Activated T-helper 1 cell treated with anti-CD3 and anti-CD28 coated beads, Interleukin-12 subunit alpha, Interleukin-12 subunit beta, Interleukin-2, Interleukin-4 antibody, amounts not matched to agents 30 ng/mL and 10 ng/mL and 1 ng/mL, durations not matched to agents 14 hours and 24 hours and 36 hours (primary cell): Measurements from ENCODE around the gene FAM114A1. TPM values are rescaled to one million over a fixed set of nuclear protein-coding genes. Genes with fewer than 3 reads are reported as not detected.

ENCODE experiments used
- DNase-seq: peaks from one replicate; pipeline ENCODE4 v3.0.0; 2021; ENCODE audit warnings: low spot score
- H3K27ac Mint-ChIP-seq: one replicate; pipeline ENCODE4 v1.8.0; 2021; ENCODE audit warnings: mild to moderate bottlenecking, mixed read lengths
- H3K27me3 Mint-ChIP-seq: one replicate; pipeline ENCODE4 v1.8.0; 2022; ENCODE audit warnings: mild to moderate bottlenecking, moderate library complexity, mixed read lengths; ENCODE audit not compliant: insufficient read depth
- H3K36me3 Mint-ChIP-seq: one replicate; pipeline ENCODE4 v1.8.0; 2021; ENCODE audit warnings: low read depth, mixed read lengths
- H3K4me1 Mint-ChIP-seq: one replicate; pipeline ENCODE4 v1.8.0; 2021; ENCODE audit warnings: low read depth, mixed read lengths
- H3K4me3 Mint-ChIP-seq: one replicate; pipeline ENCODE4 v1.8.0; 2021; ENCODE audit warnings: mild to moderate bottlenecking, moderate library complexity, mixed read lengths
- H3K9me3 Mint-ChIP-seq: one replicate; pipeline ENCODE4 v1.8.0; 2021; ENCODE audit warnings: mixed read lengths
- intact Hi-C: fragments of 100-400 bp; cut with micrococcal nuclease; formaldehyde crosslinking; loops from one replicate; pipeline ENCODE4 v1.15.1; 2024
- total RNA-seq: library from RNA; stranded (reverse); gene quantifications from 2 replicates; pipeline ENCODE4 v1.2.3, GENCODE V29; 2022

FAM114A1 gene
- total RNA-seq, 1 donor from 2014 or later, result 0.49 TPM

DNA sequence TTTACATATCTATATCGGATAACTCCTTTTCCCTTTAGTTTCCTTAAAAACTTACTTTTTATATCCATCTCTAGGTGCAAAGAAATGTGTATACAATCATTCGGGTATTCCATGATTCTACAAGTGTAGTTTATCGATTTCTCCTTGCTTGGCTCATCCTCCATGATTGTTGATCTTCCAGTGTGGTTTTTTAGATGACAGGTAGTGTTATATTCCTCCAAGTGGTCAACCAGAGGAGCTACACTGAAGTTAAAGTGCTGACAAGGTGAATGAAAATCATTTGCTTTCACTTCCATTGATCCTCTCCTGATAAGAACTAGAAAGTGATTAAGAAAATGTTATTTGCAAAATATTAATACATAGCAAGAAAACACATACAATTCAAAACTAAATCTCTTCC lies 126.1 kb downstream of the FAM114A1 start:
- Mint-ChIP-seq H3K36me3 (peaks cover 48% of the 10 kb centered on the region), H3K27me3 (no peaks in the 10 kb centered on the region), H3K9me3 (peaks cover 6% of the 10 kb centered on the region), H3K27ac (no peak overlapping the region), H3K4me1 (peaks cover 14% of the 10 kb centered on the region), H3K4me3 (no peak overlapping the region)
- DNase-seq, result no peak
- intact Hi-C loops, result no loop called here

DNA sequence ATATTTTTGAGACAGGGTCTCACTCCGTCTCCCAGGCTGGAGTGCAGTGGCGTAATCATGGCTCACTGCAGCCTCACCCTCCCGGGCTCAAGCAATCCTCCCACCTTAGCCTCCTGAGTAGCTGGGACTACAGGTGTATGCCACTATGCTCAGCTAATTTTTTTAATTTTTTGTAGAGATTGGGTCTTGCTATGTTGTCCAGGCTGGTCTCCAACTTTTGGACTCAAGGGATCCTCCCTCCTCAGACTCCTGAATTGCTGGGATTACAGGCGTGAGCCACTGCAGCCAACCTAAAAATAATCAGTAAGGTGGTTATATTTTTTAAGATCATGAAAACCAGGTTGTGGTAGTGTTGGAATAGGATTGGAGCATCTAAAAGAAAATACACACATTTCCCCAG lies 126.5 kb downstream of the FAM114A1 start:
- no peak overlapping the region for H3K27ac Mint-ChIP-seq

More for the DNA sequence above, 126.5 kb downstream of the FAM114A1 start:
- no peak overlapping the region for H3K4me3 Mint-ChIP-seq
- no peaks in the 10 kb centered on the region for H3K27me3 Mint-ChIP-seq
- intact Hi-C loops, result no loop called here
- H3K4me1 Mint-ChIP-seq, result peaks cover 9% of the 10 kb centered on the region
- DNase-seq, result no peak
- peaks cover 47% of the 10 kb centered on the region for H3K36me3 Mint-ChIP-seq
- H3K9me3 Mint-ChIP-seq, result peaks cover 7% of the 10 kb centered on the region

Other genes with a start within 250 kb of the FAM114A1 start
- gene KLF3, start 203.6 kb upstream of the FAM114A1 start, total RNA-seq, result 1.8 and 1.9 TPM in 2 replicates
- not detected in 2 replicates for gene TLR10, start 84.8 kb upstream of the FAM114A1 start, total RNA-seq
- gene TLR1, start 63.0 kb upstream of the FAM114A1 start, total RNA-seq, result 1.9 and 2.7 TPM in 2 replicates
- gene TLR6, start 11.0 kb upstream of the FAM114A1 start, total RNA-seq, result 1.3 and 1.7 TPM in 2 replicates
- gene TMEM156, start 164.6 kb downstream of the FAM114A1 start, total RNA-seq, result 27.7 and 29.4 TPM in 2 replicates
- gene KLHL5, start 194.4 kb downstream of the FAM114A1 start, total RNA-seq, result 45.0 and 46.3 TPM in 2 replicates